Measurements from ENCODE around the gene HGF.
A peak's percentile ranks its signal among the peaks of the same experiment; 100 is the strongest.

The HGF gene

DNA sequence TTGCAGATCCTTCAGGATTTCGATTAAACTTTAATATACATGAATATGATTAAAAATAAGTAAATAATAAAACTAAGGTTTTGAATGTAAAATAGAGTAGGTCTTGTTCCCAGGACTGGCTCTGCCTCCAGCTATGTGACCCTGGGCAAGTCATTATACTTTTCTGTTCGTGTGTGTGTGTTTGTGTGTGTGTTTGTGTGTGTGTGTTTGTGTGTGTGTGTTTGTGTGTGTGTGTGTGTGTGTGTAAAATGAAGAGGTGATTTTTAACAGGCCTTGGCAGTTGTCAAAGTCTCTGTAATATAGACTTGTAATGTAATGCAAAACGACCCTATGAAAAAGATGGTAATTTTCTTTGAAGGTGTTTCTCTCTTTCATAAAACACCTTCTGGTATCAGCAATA, 79.2 kb downstream of the HGF start:
- Mint-ChIP-seq H3K27ac (no peak overlapping the region), H3K36me3 (no peaks in the 10 kb centered on the region)

GRCh38 chr7:81690251-81690650, 79.6 kb downstream of the HGF start:
- Mint-ChIP-seq H3K36me3 (no peaks in the 10 kb centered on the region), H3K27me3 (no peaks in the 10 kb centered on the region), H3K4me1 (peaks cover 0 to under 1% of the 10 kb centered on the region in 2 donors), H3K9me3 (peaks cover 2 to 4% of the 10 kb centered on the region in 2 donors), H3K27ac (no peak overlapping the region), H3K4me3 (no peak overlapping the region)
- DNase-seq (no peak), ATAC-seq (replicated peaks) (no peak)

More for the DNA sequence above, 79.2 kb downstream of the HGF start:
- ATAC-seq (replicated peaks), result no peak
- H3K4me1 Mint-ChIP-seq, result no peaks in the 10 kb centered on the region
- no peaks in the 10 kb centered on the region for H3K27me3 Mint-ChIP-seq
- H3K9me3 Mint-ChIP-seq, result peaks cover 2 to 4% of the 10 kb centered on the region in 2 donors
- H3K4me3 Mint-ChIP-seq, result no peak overlapping the region
- DNase-seq, result no peak

- DNase-seq (no peak), ATAC-seq (replicated peaks) (no peak)
These were observed 81.0 kb downstream of the HGF start for GRCh38 chr7:81688622-81689411.

DNA sequence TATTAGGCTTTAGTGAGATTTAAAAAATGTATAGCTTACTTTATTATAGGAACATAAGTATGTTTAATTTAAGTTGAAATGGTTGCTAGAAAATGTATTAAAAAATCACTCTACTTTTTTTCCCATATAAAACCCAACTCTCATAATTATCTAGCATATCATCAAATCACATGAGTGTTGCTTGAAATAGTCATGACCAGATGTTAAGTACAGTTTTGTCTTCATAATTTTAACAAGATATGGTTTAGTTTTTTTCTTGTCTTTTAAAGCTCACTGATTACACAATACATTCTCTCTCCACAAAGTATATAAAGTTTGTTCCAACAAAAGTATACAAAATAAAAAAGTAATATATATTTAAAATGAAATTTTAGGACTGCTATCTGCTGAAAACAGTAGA, 82.8 kb downstream of the HGF start:
- H3K4me1 Mint-ChIP-seq, result peaks cover 0 to 5% of the 10 kb centered on the region in 2 donors
- H3K27ac Mint-ChIP-seq, result no peak overlapping the region
- peaks cover 0 to 2% of the 10 kb centered on the region in 2 donors for H3K9me3 Mint-ChIP-seq
- H3K27me3 Mint-ChIP-seq, result no peaks in the 10 kb centered on the region
- no peak overlapping the region for H3K4me3 Mint-ChIP-seq
- no peaks in the 10 kb centered on the region for H3K36me3 Mint-ChIP-seq
- DNase-seq (no peak), ATAC-seq (replicated peaks) (no peak)

More at GRCh38 chr7:81688622-81689411, 81.0 kb downstream of the HGF start:
- no peaks in the 10 kb centered on the region for H3K36me3 Mint-ChIP-seq
- H3K4me1 Mint-ChIP-seq, result peaks cover 0 to 5% of the 10 kb centered on the region in 2 donors
- no peaks in the 10 kb centered on the region for H3K27me3 Mint-ChIP-seq
- no peak overlapping the region for H3K4me3 Mint-ChIP-seq
- no peak overlapping the region for H3K27ac Mint-ChIP-seq
- H3K9me3 Mint-ChIP-seq, result peaks cover 2 to 4% of the 10 kb centered on the region in 2 donors

- Mint-ChIP-seq H3K36me3 (no peaks in the 10 kb centered on the region), H3K4me1 (peaks cover 0 to 5% of the 10 kb centered on the region in 2 donors), H3K27me3 (no peaks in the 10 kb centered on the region), H3K4me3 (no peak overlapping the region), H3K27ac (no peak overlapping the region), H3K9me3 (peaks cover 0 to 2% of the 10 kb centered on the region in 2 donors)
- DNase-seq (no peak), ATAC-seq (replicated peaks) (no peak)
These were observed 84.5 kb downstream of the HGF start for GRCh38 chr7:81685270-81685868.

DNA sequence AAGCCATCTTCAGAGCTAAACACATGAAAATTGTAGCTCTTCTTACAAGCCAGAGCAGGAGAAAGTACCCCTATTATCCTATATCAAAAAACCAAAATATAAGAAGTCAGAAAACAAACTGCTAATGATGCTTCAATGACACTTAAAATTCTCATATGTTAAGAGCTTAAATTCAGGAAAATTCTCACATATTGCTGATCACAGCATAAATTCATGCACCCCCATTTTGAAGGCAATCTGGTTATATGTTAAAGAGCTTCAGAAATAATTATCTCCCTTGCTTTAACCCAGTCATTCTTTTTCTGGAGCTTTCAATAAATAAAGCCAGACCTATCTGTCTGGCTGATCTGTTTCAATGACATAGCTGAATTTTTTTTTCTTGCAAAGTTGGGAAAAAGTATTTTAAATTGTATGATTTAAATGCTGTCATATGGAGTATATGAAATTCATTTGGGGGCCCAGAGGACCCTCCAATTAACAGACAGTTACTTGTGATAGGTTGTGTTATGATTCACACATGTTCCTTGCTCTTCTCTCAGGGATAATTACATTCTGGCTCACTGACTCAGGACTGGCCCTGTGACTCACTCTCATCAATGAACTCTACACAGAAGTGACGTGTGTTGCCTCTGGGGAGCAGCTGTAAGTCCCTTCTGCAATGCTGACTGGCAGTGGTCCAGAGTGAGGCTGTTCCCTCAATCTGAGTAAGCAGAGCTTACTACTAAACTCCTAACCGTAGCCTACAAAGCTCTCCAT, 85.2 kb downstream of the HGF start:
- Mint-ChIP-seq H3K27ac (no peak overlapping the region), H3K9me3 (peaks cover 0 to 2% of the 10 kb centered on the region in 2 donors), H3K4me1 (peaks cover 0 to 5% of the 10 kb centered on the region in 2 donors), H3K36me3 (no peaks in the 10 kb centered on the region), H3K4me3 (no peak overlapping the region), H3K27me3 (no peaks in the 10 kb centered on the region)
- ATAC-seq (replicated peaks), result peak; percentile 98 to 100
- peak; percentile 55 for DNase-seq

DNA sequence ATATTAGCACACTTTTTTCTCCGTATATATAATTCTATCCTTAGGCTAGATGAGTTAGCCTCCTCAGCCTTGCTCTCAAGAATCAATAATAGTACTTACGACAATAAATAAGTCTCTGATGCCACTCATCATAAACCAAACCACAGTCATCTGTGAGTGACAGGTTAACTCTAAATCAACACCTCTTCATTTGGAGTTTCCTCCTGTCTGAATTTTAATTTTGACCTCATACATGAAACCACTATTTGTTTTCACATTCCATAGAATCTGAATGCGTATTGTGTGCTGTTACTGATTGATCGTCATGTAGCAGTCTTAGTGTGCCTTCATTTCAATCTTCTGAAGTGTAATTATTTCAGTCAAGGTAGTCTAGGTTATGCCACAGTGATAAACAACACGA, 85.8 kb downstream of the HGF start:
- Mint-ChIP-seq H3K27ac (no peak overlapping the region), H3K36me3 (no peaks in the 10 kb centered on the region), H3K27me3 (no peaks in the 10 kb centered on the region), H3K4me3 (no peak overlapping the region), H3K4me1 (peaks cover 0 to 5% of the 10 kb centered on the region in 2 donors), H3K9me3 (peaks cover 0 to 2% of the 10 kb centered on the region in 2 donors)
- no peak for DNase-seq
- ATAC-seq (replicated peaks), result no peak

- ATAC-seq (replicated peaks) (no peak), DNase-seq (no peak)
- no peaks in the 10 kb centered on the region for H3K27me3 Mint-ChIP-seq
- no peaks in the 10 kb centered on the region for H3K9me3 Mint-ChIP-seq
- H3K4me1 Mint-ChIP-seq, result peaks cover 0 to 5% of the 10 kb centered on the region in 2 donors
- no peaks in the 10 kb centered on the region for H3K36me3 Mint-ChIP-seq
- H3K27ac Mint-ChIP-seq, result no peak overlapping the region
- no peak overlapping the region for H3K4me3 Mint-ChIP-seq
These were observed 87.0 kb downstream of the HGF start for GRCh38 chr7:81682873-81683272.

GRCh38 chr7:81680120-81680519, 89.7 kb downstream of the HGF start:
- Mint-ChIP-seq H3K4me1 (peaks cover 3 to 7% of the 10 kb centered on the region in 2 donors), H3K27ac (no peak overlapping the region), H3K9me3 (no peaks in the 10 kb centered on the region), H3K4me3 (no peak overlapping the region), H3K36me3 (no peaks in the 10 kb centered on the region), H3K27me3 (no peaks in the 10 kb centered on the region)
- no peak for DNase-seq
- ATAC-seq (replicated peaks), result peak; percentile 17 to 18

- peaks cover 0 to 7% of the 10 kb centered on the region in 2 donors for H3K4me1 Mint-ChIP-seq
- no peak overlapping the region for H3K27ac Mint-ChIP-seq
- H3K4me3 Mint-ChIP-seq, result no peak overlapping the region
- no peaks in the 10 kb centered on the region for H3K9me3 Mint-ChIP-seq
- no peaks in the 10 kb centered on the region for H3K36me3 Mint-ChIP-seq
- no peaks in the 10 kb centered on the region for H3K27me3 Mint-ChIP-seq
- ATAC-seq (replicated peaks) (peak in 1 of 2 donors; percentile 27), DNase-seq (no peak)
These were observed 93.0 kb downstream of the HGF start for GRCh38 chr7:81676813-81677212.

DNA sequence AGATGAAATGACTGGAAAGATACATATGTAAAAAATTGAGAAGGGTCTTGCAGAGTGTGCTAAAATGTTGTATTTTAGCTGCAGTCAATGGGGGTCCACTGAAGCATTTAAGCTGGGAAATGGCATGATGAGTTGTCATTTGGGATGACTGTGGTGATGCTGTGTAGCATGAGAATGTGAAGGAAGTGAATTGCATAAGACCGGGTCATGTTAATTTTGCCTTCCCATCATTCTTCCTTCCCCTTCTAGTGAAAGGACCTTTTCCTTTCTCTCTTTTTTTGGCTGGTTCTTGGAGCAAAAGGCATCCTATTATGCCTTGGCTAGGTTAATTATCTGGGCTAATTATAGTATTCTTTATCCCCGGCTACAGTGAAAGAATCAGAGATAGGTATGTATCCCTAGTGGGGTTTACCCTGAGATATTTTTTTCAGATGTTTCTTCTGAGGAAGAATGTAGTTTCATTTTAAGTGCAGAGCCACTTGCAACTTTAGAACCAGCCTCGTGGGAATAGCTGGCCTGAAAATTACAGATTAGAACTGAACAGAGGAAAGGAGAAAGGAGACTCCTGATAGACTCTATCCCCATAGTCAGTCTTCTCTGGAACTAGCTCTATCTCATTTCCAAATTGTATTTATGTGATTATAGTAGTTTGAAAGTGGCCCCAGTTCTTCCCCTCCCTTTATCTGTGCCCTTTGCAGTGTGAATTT, 93.6 kb downstream of the HGF start:
- no peaks in the 10 kb centered on the region for H3K36me3 Mint-ChIP-seq
- ATAC-seq (replicated peaks) (peak in 1 of 2 donors; percentile 48), DNase-seq (no peak)
- H3K4me3 Mint-ChIP-seq, result no peak overlapping the region
- H3K27ac Mint-ChIP-seq, result no peak overlapping the region
- no peaks in the 10 kb centered on the region for H3K9me3 Mint-ChIP-seq
- H3K27me3 Mint-ChIP-seq, result no peaks in the 10 kb centered on the region
- peaks cover 0 to 7% of the 10 kb centered on the region in 2 donors for H3K4me1 Mint-ChIP-seq

- Mint-ChIP-seq H3K36me3 (no peaks in the 10 kb centered on the region), H3K27me3 (no peaks in the 10 kb centered on the region), H3K9me3 (no peaks in the 10 kb centered on the region), H3K4me1 (peaks cover 0 to 7% of the 10 kb centered on the region in 2 donors), H3K27ac (no peak overlapping the region), H3K4me3 (no peak overlapping the region)
- ATAC-seq (replicated peaks) (no peak), DNase-seq (no peak)
These were observed 95.4 kb downstream of the HGF start for GRCh38 chr7:81674431-81674830.

GRCh38 chr7:81672872-81673271, 97.0 kb downstream of the HGF start:
- no peak overlapping the region for H3K27ac Mint-ChIP-seq
- peaks cover 0 to 7% of the 10 kb centered on the region in 2 donors for H3K4me1 Mint-ChIP-seq
- no peak for ATAC-seq (replicated peaks)
- no peaks in the 10 kb centered on the region for H3K9me3 Mint-ChIP-seq
- no peaks in the 10 kb centered on the region for H3K36me3 Mint-ChIP-seq
- no peak overlapping the region for H3K4me3 Mint-ChIP-seq
- H3K27me3 Mint-ChIP-seq, result no peaks in the 10 kb centered on the region
- DNase-seq, result no peak

GRCh38 chr7:81669476-81670105, 100.3 kb downstream of the HGF start:
- Mint-ChIP-seq H3K36me3 (no peaks in the 10 kb centered on the region), H3K9me3 (no peaks in the 10 kb centered on the region), H3K4me3 (no peak overlapping the region), H3K4me1 (no peaks in the 10 kb centered on the region), H3K27ac (no peak overlapping the region), H3K27me3 (no peaks in the 10 kb centered on the region)
- no peak for ATAC-seq (replicated peaks)
- DNase-seq, result no peak
